HG03039 (cell line): ENCODE results near the gene GDF9.

Experiments
- ATAC-seq: cut with Tn5 transposase; IDR thresholded peaks from one replicate; pipeline ENCODE4 v1.9.1; 2021; ENCODE audit warnings: mild to moderate bottlenecking, moderate library complexity; ENCODE audit not compliant: unreplicated experiment

GDF9 gene

DNA sequence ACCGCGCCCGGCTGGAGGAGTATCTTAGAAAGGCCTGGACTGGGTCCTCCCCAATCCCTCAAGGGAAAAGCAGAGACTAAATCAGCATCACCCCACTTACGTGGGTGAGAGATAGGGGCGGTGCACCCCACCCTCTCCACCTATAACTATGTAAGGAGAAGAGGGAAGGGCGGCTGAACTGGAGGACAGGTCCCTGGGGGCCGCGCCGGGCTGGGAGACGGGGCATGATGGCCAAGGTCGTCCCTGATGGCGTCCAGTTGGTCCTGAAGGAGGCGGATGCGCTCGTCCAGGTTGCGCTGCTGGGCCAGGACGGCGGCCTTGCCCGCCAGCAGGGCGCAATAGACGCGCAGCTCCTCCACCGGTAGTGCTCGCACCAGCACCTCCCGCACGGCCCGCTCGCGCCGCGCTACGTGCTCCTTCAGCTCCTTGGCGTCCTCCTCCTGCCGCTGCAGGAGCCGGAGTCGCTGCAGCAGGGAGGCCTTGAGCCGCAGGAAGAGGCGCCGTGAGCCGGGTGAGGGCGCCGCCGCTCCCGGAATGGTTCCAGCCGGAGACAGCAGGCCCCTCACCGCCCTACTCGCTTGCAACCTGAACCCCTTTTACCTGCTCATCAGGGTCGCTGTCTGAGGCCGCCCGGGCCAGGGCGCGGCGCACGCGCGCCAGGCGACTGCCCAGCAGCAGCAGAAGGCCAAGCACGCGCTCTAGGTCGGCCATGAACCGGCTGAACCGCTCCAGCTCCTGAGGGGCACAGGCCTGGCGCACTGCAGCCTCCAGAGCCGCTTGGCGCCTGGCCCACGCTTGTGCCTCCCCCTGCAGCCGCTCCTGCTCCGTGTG is 43.4 kb downstream of the GDF9 start:
- ATAC-seq = no peak

DNA sequence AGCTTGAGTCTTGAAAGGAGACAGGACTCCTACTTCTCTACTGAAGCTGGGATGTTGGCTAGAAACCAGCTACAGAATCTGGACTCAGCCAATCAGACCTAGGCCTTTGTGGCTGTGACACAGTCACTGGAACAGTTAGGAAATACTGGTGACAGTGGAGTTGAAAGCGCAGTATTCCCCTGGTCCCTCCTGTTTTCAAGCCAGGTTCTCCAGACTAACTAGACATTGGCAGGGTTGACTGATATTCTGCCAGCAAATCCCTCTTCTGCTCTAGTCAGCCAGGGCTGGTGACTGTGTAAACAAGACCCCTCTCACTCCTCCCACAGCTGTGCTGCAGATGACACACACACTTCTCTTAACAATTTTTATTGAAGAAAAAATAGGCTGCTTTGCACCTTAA is 44.5 kb downstream of the GDF9 start:
- ATAC-seq = no peak

DNA sequence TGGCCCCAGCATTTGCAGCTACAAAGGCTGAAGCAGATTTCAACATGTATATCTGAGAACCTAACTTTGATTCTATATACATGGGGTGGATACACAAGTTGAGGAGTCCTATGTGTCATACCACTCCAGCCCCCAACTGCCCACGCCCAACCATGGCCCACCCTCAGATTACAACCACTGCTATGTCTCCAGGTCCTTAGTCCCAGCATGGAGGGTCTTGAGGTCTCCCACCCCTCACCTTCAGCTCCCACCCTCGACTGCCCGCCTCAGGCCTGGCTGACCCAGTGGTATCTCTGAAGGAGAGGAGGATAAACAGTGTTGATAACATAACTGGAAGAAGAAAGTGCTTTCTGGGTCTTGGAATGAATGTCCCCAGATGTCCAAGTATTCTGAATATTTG is 44.9 kb downstream of the GDF9 start:
- ATAC-seq = no peak

DNA sequence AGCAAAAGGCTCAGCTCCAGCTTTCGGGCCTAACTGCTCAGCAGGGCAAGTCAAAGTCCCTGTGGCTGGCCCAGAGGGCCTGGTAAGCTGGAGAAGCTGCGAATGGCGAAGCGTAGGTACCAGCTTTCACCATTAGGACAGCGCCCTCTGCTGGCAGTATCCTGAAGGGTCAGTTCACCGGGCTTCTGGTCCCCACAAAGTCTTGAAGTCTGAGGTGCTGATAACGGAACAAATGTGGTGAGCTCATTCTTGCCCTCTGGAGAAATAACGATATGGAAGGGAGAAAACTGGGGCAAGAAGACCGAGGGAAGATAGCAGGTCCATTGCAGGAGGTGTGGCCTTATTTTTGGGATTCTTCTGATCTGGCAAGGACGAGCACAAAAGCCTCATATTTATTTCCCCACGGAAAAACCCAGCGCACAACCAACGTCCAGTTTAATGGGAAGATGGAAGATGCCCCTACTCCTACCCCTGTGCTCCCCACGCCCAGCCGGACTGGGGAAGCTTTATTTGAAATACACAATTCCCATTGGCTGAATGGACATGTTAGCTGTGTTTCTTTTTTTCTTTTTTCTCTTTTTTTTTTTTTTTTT is 46.0 kb downstream of the GDF9 start:
- no peak for ATAC-seq

DNA sequence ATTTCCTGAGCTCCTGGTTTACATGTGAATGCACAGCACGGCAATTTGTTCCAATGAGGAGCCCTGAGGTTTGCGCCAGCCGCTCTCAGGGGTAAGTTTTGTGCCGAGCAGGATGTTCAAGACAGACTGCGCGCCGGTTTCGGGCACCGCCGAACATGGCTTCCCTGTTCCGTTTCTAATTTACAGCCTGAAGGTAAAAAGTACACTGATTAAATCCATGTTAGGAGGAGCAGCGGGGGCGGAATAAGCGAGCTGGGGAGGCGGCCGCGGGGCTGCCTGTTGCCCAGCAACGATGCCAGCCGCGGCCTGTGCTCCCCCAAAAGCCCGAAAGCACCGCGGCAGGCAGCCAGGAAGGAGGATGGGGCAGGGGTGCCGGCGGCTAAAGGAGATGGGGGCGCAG is 46.8 kb downstream of the GDF9 start:
- no peak for ATAC-seq

DNA sequence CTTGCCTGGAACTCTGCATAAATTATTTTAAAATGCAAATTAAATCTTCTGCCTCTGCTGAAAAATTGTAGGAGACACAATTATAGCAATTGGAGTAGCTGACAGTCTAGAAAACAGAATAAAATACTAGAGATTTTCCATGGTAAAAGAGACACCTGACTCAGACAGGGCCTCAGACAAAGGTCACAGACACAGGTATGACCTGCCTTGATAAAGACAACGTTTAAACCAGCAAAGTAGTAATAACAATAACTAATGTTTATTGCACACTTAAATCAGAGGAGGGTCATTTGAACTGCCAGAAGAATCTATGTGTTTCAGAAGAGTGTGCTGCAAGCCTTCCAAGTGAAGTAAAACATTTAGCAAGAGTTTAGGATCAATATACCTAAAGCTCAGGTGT is 49.3 kb downstream of the GDF9 start:
- no peak for ATAC-seq

GRCh38 chr5:132816554-132816953 is 49.7 kb downstream of the GDF9 start:
- no peak for ATAC-seq

- no peak for ATAC-seq
Observed at GRCh38 chr5:132816083-132816482, 50.2 kb downstream of the GDF9 start.

DNA sequence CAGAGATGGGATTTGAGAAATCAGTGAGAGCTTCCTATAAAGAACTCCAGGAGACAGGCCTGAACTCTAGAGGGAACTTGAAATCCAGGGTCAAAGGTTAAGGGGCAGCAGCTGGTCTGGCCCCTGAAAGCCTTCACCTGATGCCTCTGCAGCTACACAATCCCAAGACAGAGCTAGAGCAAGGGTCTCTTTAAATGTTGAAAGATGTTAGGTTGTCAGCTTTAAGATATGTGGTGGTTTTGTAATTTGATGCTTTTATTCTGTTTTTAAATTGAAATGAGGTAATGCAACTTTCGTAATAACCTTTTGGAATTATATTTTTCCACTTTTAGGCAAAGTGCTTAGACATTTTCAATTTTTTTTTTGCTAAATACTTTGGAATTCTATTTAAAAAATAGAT is 50.8 kb downstream of the GDF9 start:
- no peak for ATAC-seq

GRCh38 chr5:132814503-132815294 is 51.6 kb downstream of the GDF9 start:
- ATAC-seq = no peak

DNA sequence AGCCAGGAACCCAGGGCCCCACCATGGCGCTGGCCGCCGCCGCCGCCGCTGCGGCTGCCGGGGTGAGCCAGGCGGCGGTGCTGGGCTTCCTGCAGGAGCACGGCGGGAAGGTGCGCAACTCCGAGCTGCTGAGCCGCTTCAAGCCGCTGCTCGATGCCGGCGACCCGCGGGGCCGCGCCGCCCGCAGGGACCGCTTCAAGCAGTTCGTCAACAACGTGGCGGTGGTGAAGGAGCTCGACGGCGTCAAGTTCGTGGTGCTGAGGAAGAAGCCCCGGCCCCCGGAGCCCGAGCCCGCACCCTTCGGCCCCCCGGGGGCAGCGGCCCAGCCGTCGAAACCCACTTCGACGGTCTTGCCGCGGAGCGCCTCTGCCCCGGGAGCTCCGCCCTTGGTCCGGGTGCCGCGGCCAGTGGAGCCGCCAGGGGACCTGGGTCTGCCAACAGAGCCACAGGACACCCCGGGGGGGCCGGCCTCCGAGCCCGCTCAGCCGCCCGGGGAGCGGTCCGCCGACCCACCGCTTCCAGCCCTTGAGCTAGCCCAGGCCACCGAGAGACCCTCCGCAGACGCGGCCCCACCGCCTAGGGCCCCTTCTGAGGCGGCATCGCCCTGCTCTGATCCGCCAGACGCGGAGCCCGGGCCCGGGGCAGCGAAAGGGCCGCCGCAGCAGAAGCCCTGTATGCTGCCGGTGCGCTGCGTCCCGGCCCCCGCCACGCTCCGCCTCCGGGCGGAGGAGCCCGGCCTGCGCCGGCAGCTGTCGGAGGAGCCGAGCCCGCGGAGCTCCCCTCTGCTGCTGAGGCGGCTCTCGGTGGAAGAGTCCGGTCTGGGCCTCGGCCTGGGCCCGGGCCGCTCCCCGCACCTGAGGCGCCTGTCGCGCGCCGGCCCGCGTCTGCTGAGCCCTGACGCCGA is 52.4 kb downstream of the GDF9 start:
- ATAC-seq = no peak

- ATAC-seq = no peak
Observed at GRCh38 chr5:132812781-132813598, 53.3 kb downstream of the GDF9 start, which contains the start of gene SOWAHA. TSS of gene SOWAHA (plus strand) at chr5:132813302. CDS start at chr5:132813622, 320 bp downstream.

GRCh38 chr5:132812123-132812765 is 54.0 kb downstream of the GDF9 start:
- no peak for ATAC-seq
